SU-DHL-6 (cell line): ENCODE measurements around the gene TBC1D32.

ENCODE experiments used
- CTCF ChIP-seq: fragments of 200-600 bp; sonication (generic); IDR thresholded peaks from one replicate; pipeline ENCODE4 v1.5.1; 2017; ENCODE audit warnings: antibody characterized with exemption, mild to moderate bottlenecking, low read length, moderate library complexity; ENCODE audit not compliant: insufficient read depth, poor library complexity, severe bottlenecking
- EZH2phosphoT487 ChIP-seq: fragments of 200-600 bp; sonication (generic), shearing (Covaris generic); conservative IDR thresholded peaks from 2 replicates; pipeline ENCODE4 v1.6.1; 2018; ENCODE audit warnings: mild to moderate bottlenecking, antibody characterized with exemption, low read length, moderate library complexity, mixed read lengths

DNA sequence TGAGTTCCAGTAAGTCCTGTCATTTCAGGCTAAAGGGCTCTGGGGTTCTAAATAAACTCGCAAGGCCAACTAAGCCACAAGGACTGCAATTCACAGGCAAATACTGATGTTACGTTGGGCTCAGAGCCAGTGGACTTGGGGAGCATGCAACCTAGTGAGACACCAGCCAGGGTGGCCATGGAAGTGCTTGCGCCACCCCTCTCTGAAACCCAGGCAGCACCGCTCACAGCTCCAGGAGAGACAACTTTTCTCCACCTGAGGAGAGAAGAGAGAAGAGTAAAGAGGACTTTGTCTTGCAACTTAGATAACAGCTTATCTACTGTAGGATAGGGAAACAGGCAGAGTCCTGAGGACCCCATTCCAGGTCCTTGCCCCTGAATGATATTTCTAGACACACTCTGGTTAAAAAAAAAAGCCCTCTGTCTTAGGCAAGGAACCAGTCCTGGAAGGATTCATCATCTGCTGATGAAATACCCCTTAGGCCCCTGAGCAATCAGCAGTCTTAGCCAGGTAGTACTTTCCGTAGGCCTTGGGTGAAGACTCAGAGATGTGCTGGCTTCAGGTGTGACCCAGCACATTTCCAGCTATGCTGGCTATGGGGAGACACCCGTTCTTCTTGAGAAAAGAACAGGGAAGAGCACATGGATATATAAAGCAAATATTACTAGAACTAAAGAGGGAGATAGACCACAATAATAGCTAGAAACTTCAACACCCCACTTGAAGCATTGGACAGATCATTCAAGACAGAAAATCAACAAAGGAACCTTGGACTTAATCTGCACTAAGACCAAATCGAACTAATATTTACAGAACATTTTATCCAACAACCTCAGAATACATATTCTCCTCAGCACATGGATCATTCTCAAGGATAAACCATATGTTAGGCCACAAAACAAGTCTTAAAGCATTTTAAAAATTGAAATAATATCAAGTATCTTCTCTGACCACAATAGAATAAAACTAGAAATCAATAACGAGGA is 31.5 kb upstream of the TBC1D32 start:
- TF ChIP-seq CTCF (no peak), EZH2phosphoT487 (no peak)
